Activated CD8-positive, alpha-beta memory T cell treated with anti-CD3 and anti-CD28 coated beads for 24 hours (primary cell): ENCODE data around the gene RND3.

Experiments used
- DNase-seq: peaks from one replicate; pipeline ENCODE4 v3.0.0-alpha.2; 2020

RND3 gene

GRCh38 chr2:150432312-150432625 lies 55.2 kb downstream of the RND3 start:
- no peak for DNase-seq

GRCh38 chr2:150431561-150432311 lies 55.7 kb downstream of the RND3 start:
- DNase-seq = no peak

GRCh38 chr2:150429384-150429961 lies 58.0 kb downstream of the RND3 start:
- no peak for DNase-seq

- DNase-seq = no peak
These were observed 58.8 kb downstream of the RND3 start for GRCh38 chr2:150428641-150429040.

GRCh38 chr2:150427298-150427697 lies 60.2 kb downstream of the RND3 start:
- DNase-seq = no peak

- no peak for DNase-seq
These were observed 60.7 kb downstream of the RND3 start for GRCh38 chr2:150426724-150427123.

GRCh38 chr2:150426315-150426714 lies 61.2 kb downstream of the RND3 start:
- no peak for DNase-seq

GRCh38 chr2:150425121-150425955 lies 62.1 kb downstream of the RND3 start:
- DNase-seq = no peak

- no peak for DNase-seq
These were observed 63.1 kb downstream of the RND3 start for GRCh38 chr2:150424406-150424805.

GRCh38 chr2:150421126-150421651 lies 66.3 kb downstream of the RND3 start:
- DNase-seq = no peak

- no peak for DNase-seq
These were observed 68.6 kb downstream of the RND3 start for GRCh38 chr2:150418916-150419315.
